HUDEP-2 (cell line): Measurements from ENCODE around the gene PCGF2.

Source experiments
- DNase-seq, 76 experiments: peaks; one replicate each; lab custom pipeline; 2025; ENCODE audit not compliant: unreplicated experiment in 76 of 76; lab: John Stamatoyannopoulos, UW

The PCGF2 gene

GRCh38 chr17:38704606-38705522 lies 43.3 kb downstream of the PCGF2 start, which contains the start of gene MLLT6:
TSS of gene MLLT6 (plus strand) at chr17:38705273. CDS start at chr17:38705633, 360 bp downstream.
- DNase-seq: peak in 59 of 76 experiments; percentile 16 to 77 (median 55)

- peak in 66 of 76 experiments; percentile 5 to 80 (median 54) for DNase-seq
Observed at GRCh38 chr17:38703742-38704605, 44.2 kb downstream of the PCGF2 start.

- DNase-seq: peak in 28 of 76 experiments; percentile 11 to 61 (median 38)
Observed at GRCh38 chr17:38702916-38703741, 45.0 kb downstream of the PCGF2 start.

GRCh38 chr17:38702166-38702915 lies 45.8 kb downstream of the PCGF2 start:
- DNase-seq: peak in 70 of 76 experiments; percentile 26 to 89 (median 74)

GRCh38 chr17:38701504-38702165 lies 46.5 kb downstream of the PCGF2 start:
- DNase-seq: peak in 48 of 76 experiments; percentile 13 to 80 (median 48)

GRCh38 chr17:38698760-38699159 lies 49.4 kb downstream of the PCGF2 start:
- no peak for DNase-seq

GRCh38 chr17:38697061-38697820 lies 50.9 kb downstream of the PCGF2 start:
- no peak for DNase-seq

GRCh38 chr17:38693700-38694329 lies 54.3 kb downstream of the PCGF2 start:
- DNase-seq: no peak

- DNase-seq: no peak
Observed at GRCh38 chr17:38691154-38691553, 57.0 kb downstream of the PCGF2 start.

GRCh38 chr17:38690386-38690785 lies 57.8 kb downstream of the PCGF2 start:
- DNase-seq: no peak

- no peak for DNase-seq
Observed at GRCh38 chr17:38687286-38687685, 60.9 kb downstream of the PCGF2 start.

GRCh38 chr17:38685491-38685890 lies 62.6 kb downstream of the PCGF2 start:
- no peak for DNase-seq
